NOMO-1 treated with dmso at 0.1 percent for 144 hours (cell line): Measurements from ENCODE around the gene SUCLG1.
"Not testable (repeated sequence)": the region's sequence is repeated elsewhere in the genome, so short reads cannot be mapped to it uniquely, and the experiment has no call there.

Source experiments
- DNase-seq: peaks from one replicate; lab custom pipeline; 2025; ENCODE audit not compliant: unreplicated experiment; lab: John Stamatoyannopoulos, UW

Gene SUCLG1

DNA sequence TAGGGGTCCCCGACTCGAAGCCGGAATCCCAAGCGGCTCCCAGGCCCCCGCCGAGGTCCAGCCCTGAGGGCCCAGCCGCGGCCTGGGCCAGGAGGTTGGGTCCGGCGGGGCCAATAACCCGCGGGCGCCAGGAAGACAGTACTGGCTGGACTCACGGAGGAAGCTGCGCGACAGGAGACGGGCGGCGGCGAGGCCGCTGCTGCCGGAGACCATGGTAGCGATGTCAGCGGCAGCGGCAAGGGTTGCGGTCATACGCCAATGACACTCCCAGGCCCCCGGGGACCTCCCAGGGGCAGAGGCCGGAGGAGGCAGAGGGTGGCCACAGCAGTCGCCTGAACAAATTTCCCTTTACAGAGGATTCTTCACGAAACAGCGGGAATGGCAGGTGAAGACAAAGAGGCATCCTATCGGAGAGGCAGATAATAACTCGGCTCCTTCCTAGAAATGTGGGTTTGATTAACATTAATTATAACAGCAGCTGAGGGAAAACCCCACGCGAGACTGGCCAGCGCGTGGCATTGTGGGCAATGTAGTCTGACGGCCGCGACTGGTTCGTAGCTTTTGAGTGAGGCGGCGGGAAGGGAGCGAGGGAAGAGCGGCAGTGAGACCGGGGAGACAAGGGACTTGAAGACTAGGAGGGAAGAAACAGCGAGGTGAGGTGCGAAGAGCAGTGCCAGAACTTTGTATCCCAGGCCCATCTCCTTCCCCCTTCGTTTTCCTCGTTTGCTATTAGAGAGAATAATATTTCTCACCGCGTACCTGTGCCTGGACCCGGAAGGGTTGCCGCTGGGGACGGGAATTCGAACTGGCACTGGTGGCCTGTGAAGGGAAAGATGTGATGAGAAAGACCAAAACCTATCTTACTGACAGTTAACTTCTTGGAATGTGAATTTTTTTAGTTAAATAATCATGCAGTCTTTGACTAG, at the start of gene SUCLG1:
TSS of gene SUCLG1 (minus strand) at position 263 of the 926 bp plus-strand sequence. CDS start at position 252, 11 bp downstream.
- DNase-seq, result peak; percentile 79

DNA sequence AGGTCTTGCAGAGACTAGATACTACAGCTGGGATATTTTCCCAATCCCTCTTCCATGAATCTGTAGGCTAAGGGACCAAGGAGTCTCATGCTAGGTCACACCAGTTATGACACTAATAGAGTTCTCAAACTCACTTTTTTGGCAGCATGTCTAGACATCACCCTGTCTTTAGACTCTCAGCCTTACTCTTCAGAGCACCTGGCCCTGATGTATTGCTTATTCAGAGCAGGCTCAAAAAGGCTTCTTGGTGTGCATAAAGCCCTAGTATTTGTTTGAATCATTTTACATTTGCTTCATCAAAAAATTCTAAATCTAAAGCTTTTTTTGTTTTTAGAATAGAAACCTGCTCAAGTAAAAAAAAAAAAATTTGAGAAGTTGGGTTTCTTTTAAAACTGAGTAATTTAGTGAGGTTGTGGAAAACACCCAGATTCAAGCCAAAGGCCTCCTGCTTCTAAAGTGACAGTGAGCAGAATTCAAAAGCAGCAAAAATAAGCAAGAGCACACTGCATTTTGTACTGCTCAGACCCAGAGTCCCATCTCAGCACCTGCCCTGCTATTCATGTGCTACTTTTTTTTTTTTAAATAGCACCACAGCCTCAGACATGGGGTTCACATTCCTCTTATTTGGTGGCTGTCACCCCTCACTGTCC, 39.2 kb upstream of the SUCLG1 start:
- DNase-seq, result no peak

DNA sequence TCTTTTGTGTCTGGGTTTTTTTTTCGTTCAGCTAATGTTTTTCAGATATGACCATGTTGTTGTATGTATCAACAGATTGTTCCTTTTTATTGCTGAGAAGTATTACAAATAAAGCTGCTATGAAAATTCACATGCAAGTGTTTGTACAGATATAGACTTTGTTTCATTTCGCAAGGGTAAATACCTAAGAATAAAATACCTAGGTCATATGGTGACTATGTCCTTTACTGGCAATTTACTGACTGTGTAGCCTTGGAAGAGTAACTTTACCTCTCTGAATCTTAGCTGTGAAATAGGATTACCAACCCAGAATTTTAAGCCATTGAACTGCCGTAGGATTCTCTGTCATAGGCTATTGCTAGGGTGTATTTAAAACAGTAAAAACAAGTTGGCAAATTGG, 38.2 kb upstream of the SUCLG1 start:
- DNase-seq, result no peak

DNA sequence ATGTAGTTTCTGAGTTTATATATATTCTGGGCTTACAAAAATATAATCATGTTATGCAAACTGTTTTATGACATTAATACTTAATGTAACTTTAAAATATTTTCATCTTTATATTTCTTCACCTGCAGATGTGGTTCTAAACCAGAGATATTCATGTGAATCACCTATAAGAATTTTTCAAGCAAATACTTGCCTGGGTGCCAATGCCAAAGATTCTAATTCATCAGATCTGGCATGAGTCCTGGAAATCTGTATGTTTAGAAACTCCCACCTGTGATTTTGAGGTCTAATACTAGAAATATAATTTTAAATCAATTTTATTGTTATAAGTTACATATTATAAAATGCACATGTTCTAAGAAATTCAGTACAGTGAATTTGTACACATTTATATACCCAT, 37.3 kb upstream of the SUCLG1 start:
- DNase-seq, result no peak

DNA sequence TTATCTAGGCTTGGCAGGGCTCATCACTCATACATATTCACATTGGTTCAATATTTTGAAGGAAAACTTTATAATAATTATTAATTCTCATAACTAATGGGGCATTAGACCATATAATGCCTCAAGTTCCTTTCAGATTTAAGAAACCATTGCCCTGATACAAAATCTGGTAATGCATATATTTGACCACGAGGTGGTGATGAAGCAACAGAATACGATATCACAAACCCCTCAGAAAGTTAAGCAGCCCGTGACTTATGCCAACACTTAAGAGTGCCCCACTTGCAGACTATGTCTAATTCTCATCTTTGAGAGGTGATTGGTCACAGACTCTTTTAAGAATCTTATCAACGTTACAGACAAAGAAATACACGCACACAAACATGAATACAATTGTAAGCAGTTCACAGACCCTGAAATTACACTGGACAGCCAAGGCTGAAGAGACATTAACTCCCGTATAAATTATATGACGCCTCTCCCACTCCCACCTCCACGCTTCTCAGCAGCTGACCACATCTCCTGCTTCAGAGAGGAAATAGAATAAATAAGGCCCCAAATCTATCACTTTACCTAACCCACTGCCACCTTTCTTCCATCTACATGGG, 36.6 kb upstream of the SUCLG1 start:
- DNase-seq, result peak; percentile 17

DNA sequence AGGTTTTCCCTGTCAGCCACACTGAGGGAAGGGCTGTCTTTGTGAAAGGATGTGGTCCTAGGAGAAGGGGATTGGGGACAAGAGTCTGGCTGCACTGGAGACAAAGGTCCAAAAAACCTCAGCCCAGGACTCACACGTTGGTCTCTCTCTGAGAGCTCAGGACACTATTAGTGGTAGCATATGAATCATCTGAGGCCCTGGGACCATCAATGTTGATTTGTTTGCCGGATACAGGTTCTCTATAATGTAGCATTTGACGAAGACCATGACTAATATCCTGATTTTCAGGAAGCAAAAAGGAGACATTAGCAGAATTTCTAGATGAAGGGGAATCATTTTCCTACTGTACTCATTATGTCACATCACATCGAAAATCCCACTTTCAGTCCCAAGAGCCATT, 35.0 kb upstream of the SUCLG1 start:
- no peak for DNase-seq

DNA sequence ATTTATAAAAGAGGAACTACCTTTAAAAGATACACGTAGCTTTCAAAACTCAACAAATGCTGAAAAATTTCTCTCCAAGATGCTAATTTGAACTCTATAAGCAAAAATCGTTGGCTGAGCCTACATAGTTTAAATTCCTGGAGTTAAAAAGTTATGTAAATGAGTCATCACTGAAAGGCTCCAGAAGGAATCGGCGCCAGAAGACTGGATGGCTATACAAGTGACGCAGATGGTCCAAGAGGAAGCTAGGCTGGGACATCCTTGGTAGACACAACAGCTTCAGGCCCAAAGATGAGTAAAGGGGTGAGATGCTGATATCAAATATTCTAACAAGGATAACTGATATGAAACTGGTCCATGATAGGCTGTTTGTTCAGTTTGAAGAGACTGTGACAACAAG, 34.4 kb upstream of the SUCLG1 start:
- no peak for DNase-seq

DNA sequence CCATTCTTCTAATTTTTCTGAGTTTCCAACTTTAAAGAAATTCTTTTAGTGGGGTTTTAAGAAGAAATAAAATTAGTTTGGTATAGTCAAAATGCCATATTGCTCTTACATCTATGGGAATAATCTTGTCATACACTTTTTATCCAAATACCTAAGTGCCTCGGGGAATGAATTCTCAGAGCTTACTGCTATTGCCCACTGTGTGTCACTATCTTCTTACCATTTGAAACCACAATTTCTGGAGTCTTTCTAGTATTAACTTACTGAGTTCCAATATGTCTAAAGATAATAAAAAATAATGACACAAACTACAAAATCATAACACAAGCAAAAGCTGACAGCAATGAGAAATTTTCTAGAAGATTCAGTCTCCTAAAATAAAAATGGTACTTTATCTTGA, 33.5 kb upstream of the SUCLG1 start:
- no peak for DNase-seq

DNA sequence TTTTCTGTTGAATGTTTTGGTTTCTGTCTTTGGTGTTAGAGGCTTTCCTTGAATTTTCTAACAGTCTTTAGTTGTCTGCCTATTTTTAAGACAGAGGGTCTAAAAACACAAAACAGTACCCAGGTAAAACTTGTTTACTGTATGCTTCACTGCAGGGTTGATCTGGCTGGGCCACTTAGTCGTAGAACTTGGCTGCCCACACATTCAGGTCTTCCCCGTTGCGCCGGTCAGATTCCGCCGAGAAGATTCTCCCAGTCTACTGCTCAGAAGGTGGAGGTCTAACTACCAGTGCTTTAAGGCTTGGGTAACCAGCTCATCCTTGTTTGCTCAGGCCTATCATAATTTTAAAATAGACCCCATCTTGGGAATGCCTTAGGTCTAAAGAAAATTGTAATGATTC, 32.7 kb upstream of the SUCLG1 start:
- no peak for DNase-seq

DNA sequence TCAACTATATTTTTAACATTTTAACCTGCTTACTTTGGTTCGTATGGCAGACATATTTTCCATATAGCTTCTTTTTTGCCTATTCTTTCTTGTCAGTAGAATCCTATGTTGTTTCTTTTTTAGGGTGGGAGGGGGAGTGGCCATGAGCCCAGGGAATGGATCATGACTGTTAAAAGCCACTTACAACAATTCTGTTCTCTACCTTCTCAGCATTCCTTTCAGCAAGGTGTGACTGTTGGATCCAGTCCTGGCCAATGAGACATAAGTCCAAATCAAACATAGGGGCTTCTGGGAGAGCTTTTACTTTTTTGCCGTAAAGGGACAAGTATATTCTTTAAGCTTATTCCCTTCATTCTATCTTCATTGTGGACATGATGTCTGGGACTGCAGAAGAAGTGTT, 32.2 kb upstream of the SUCLG1 start:
- DNase-seq, result no peak

DNA sequence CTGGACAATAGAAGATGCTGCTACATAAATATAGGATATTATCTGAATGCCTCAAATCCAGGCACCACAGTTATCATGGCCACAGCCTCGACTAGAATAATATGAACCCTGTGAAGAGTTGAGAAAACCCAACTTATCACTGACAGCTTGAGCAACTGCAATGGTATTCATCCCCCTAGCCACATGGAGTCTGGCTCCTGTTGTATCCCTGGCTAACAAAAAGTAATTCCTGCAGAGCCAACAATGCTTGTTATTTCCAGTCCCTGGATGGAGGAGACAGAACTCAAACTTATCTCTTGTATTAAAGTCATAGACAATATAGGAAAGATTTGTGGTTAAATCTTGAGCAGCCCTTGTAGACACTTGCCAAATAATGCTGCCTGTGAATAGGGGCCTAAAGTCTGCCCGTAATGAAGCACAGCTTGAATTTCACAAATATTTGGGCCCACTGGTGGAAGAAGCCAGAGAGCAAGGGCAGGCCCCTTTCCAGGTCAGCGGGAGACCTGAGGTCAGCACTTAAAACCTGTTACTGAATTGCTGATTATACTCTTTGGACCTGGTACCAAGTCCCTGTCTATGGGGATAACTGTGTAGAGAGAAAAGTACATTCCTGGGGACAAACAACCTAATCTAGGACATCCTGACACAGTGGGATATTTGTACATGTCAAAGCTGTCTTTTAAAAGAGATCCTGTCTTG, 28.4 kb upstream of the SUCLG1 start:
- DNase-seq, result no peak

DNA sequence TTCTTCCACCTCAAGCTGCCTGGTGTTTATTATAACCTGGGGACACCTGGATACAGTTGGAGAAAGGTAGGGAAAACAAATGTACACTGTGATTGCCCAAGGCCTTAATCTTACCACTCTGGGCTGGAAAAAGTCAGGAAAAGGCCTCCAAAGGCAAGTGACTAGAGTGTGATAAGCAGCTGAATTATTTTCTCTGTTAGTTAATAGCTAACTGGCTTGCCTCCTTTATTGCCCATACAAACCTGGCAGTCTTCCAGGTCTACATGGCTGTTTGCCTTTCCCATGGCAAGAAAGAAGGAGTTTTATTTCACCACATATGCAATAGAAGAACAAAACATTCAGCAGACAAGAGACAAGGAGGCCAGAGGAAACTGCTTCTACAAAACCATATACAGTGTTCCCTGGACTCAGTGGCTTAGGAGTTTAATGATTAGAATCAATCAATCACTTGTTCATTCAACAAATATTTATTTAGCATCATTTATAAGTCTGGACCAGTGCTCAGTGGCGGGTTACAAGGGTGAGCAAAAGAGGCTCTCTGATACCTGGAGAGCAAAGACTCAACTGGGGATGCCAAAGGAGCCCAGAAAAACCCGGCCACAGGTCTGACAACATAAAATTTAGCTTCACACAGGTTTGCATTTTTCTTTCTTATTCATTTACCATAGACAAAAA, 27.5 kb upstream of the SUCLG1 start:
- DNase-seq, result no peak

DNA sequence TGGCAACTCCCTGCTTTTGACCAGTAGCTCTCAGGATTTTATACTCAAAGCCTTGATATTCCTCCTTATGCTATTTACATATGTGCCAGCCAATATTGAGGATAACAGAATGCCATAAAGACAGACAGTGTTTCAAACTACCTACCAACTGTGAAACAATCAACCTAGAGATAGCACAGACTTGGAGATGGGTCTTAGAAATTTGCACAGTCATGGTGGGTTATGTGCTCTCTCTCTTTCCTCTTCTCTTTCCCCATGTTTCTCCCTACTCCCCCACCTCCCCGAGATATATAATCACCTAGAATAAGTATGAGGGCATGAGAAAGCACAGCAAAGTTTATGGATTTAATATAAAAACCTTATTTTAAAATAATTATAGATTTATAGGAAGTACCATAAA, 24.2 kb upstream of the SUCLG1 start:
- no peak for DNase-seq

DNA sequence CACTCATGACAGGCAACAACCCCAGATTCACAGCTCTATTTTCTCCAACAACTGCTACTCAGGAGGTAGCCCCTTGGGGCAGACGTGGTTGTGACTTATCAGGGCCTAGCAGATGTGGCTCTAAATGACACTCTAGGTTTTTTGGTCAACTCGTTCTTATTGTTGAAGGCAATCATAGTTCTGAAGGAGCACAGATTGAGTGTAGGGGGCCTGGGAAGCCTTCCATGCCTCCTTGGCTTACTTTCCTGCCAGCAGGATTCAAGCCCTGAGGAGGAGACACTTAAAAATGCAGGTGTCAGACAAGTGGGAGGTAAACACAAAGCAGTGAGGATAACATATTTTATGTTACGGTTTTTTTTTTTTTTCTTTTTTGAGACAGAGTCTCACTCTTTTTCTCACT, 23.5 kb upstream of the SUCLG1 start:
- no peak for DNase-seq

DNA sequence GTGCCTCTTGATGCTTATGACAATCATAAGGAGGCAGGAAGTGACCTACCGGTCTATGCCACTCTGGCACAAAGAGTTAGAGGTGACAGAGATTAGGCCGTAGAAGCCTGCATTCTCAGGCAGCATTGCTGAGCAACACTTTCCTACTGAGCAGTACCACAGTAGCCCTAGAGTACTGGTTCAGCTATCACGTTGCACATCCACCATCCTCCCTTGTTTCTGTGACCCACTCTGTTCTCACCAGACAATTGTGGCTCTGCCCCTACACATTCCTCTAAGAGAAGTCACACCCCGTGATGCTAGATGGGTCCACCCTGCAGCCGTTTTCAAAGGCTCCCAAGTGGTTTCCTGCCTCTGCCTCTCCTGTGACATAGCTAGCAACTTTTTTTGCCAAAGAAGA, 22.6 kb upstream of the SUCLG1 start:
- no peak for DNase-seq

DNA sequence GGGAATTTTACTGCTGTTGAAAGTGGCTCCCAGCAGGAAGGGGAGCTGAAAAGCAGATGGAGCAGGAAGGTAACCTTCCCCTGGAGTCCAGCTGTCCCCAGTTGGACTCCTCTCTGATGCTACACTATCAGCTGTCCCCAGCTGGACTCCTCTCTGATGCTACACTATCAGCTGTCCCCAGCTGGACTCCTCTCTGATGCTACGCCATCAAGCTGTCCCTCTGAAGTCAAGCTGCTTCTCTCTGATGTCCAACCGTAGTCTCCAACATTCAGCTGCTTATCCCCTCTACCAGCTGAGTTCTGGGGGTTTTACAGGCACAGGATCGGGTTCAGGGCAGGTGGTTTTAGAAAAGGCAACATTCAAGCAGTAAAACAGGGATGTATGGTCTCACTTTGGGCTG, 19.8 kb upstream of the SUCLG1 start:
- no peak for DNase-seq

DNA sequence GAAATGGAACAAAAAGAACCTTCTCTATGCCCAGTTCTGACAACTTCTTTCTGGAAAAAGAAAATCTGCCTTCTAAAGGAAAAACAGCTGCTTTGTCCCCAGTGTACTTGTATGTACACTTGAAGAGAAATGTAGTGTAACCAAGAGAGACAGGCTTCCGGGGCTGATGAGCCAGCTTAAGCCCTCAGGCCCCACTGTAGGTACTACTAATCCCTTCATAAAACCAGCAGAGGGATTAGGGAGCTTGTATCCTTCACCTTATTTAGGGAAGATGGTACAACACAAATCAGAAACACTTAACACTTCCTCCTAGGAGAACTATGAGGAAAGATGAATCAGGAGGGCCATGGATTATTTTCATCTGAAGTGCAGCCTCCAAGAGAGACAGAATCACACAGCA, 18.8 kb upstream of the SUCLG1 start:
- no peak for DNase-seq

DNA sequence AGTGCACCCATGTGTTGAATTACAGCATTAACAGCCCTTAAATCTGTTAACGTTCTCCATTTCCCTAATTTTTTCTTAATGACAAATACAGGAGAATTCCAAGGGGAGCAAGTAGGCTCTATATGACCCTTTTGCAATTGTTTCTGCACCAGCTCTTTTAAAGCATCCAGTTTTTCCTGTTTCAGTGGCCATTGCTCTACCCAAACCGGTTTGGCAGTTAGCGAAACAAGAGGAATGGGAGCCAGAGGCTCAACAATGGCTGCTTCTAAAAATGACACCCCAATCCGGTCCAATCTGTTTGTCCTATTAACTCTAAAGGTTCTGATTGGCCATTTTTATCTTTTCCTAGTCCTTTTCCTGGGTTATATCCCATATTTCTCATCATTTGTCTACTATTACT, 15.1 kb upstream of the SUCLG1 start:
- no peak for DNase-seq

DNA sequence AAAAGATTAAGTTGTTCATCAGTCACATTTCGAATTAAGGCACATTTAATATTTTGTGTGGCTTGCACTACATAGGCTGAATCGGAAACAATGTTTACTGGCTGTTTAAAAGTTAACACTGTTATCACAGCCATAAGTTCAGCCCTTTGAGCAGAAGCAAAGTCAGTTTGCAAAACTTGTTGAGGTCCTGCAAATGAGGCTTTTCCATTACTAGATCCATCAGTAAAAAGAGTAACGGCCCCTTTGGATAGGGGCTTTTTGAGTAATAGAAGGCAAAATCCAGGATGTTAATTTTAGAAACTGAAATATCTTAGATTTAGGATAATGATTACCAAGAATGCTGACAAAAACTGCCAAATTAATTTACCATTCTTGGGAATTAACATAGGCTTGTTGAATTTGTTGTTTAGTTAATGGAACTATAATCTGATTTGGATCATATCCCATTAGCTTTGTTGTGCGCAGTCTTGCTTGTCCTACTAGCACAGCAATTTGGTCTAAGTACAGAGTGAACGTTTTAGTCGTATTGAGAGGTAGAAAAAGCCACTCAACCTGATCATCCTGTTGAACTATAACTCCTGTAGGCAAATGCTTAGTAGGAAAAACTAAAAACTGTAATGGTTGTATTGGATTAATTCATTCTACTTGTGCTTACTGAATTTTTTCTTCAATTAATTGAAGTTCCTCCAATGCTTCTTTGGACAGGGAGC, 13.9 kb upstream of the SUCLG1 start:
- DNase-seq, result no peak

DNA sequence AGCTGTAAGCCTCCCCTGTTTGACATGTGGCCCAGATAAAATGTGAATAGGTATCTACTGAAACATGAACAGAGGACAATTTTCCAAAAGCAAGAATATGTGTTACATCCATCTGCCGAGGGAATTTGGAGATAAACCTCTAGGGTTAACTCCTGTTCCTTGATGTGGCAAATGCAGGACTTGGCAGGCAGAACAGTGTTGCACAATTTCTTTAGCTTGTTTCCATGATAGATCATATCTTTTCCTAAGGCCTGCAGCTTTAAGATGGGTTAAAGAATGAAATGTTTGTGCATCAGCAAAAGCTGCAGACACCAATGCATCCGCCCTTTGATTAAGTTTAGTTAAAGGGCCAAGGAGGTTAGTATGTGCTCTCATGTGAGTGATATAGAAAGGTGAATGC, 13.3 kb upstream of the SUCLG1 start:
- DNase-seq, result not testable (repeated sequence)
